ENCODE data around the gene HCN2.
A peak's percentile ranks its signal among the peaks of the same experiment; 100 is the strongest.

HCN2 gene

DNA sequence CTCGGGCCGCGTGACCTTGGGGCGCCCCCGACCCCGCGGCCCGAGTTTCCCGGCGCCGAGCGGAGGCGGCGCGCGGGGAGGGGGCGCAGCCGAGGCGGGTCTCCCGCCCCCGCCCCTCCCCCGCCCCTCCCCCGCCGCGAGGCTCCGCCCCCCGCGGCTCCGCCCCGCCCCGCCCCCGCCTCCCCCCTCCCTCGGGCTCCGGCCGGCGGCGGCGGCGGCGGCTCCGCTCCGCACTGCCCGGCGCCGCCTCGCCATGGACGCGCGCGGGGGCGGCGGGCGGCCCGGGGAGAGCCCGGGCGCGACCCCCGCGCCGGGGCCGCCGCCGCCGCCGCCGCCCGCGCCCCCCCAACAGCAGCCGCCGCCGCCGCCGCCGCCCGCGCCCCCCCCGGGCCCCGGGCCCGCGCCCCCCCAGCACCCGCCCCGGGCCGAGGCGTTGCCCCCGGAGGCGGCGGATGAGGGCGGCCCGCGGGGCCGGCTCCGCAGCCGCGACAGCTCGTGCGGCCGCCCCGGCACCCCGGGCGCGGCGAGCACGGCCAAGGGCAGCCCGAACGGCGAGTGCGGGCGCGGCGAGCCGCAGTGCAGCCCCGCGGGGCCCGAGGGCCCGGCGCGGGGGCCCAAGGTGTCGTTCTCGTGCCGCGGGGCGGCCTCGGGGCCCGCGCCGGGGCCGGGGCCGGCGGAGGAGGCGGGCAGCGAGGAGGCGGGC, at the start of gene HCN2:
Gene HCN2, plus strand, starts transcription at position 189 of the 703 bp plus-strand sequence. Its CDS starts 65 bp downstream, at position 254.
- no peaks in the 10 kb centered on the region for H3K9me3 Mint-ChIP-seq
- H3K4me1 Mint-ChIP-seq, result no peaks in the 10 kb centered on the region
- peak within 1 kb of the TSS; percentile 54 for H3K4me3 Mint-ChIP-seq
- H3K27me3 Mint-ChIP-seq, result peaks cover 11% of the 10 kb centered on the region
- no peak within 1 kb of the TSS for H3K27ac Mint-ChIP-seq (ENCODE audit: low read depth)
- DNase-seq (ENCODE audit: low spot score in 2 of 2) (no peak), ATAC-seq (replicated peaks; ENCODE audit: extremely low read depth, poor library complexity, severe bottlenecking) (no peak)
- peaks cover 8% of the 10 kb centered on the region for H3K36me3 Mint-ChIP-seq (ENCODE audit: insufficient read depth)

DNA sequence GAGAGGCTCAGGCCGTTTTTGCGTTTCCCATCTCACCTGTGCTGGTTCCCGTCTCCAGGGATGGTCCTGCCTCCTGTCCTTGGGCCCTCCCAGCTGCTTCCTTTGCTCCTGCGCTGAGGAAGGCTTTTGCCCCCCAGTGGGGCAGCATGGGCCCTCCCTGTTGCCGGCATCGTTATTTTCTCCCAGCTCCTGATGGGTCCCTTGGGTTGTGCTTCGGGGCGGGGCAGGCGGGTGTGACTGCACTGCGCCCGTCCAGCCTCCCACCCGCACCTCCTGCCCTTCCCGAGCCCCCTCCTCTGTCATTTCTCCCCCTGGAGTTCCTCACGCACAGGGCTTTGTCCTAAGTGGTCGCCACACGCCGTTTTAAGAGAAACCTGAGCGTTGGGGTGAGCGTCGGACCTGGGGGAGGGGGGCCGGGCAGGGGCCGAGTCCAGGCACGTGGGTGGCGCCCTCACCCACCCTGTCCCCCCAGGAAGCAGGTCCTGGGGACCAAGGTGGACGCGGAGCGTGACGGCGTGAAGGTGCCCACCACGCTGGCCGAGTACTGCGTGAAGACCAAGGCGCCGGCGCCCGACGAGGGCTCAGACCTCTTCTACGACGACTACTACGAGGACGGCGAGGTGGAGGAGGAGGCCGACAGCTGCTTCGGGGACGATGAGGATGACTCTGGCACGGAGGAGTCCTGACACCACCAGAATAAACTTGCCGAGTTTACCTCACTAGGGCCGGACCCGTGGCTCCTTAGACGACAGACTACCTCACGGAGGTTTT, 48.6 kb upstream of the HCN2 start:
- H3K9me3 Mint-ChIP-seq, result no peaks in the 10 kb centered on the region
- no peak overlapping the region for H3K4me3 Mint-ChIP-seq
- no peaks in the 10 kb centered on the region for H3K27me3 Mint-ChIP-seq
- ATAC-seq (replicated peaks; ENCODE audit: extremely low read depth, poor library complexity, severe bottlenecking), result no peak
- H3K27ac Mint-ChIP-seq (ENCODE audit: low read depth), result no peak overlapping the region
- peaks cover 34% of the 10 kb centered on the region for H3K36me3 Mint-ChIP-seq (ENCODE audit: insufficient read depth)
- peaks cover 27% of the 10 kb centered on the region for H3K4me1 Mint-ChIP-seq
- DNase-seq (ENCODE audit: low spot score in 2 of 2), result no peak

DNA sequence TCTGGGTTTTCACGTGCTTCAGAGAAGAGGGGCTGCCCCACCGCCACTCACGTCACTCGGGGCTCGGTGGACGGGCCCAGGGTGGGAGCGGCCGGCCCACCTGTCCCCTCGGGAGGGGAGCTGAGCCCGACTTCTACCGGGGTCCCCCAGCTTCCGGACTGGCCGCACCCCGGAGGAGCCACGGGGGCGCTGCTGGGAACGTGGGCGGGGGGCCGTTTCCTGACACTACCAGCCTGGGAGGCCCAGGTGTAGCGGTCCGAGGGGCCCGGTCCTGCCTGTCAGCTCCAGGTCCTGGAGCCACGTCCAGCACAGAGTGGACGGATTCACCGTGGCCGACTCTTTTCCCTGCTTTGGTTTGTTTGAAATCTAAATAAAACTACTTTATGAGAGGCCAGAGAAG, 48.0 kb upstream of the HCN2 start:
- Mint-ChIP-seq H3K9me3 (no peaks in the 10 kb centered on the region), H3K4me3 (no peak overlapping the region), H3K36me3 (ENCODE audit: insufficient read depth) (peaks cover 38% of the 10 kb centered on the region), H3K27me3 (no peaks in the 10 kb centered on the region), H3K4me1 (peaks cover 27% of the 10 kb centered on the region), H3K27ac (ENCODE audit: low read depth) (no peak overlapping the region)
- ATAC-seq (replicated peaks; ENCODE audit: extremely low read depth, poor library complexity, severe bottlenecking), result no peak
- DNase-seq (ENCODE audit: low spot score in 2 of 2), result no peak

DNA sequence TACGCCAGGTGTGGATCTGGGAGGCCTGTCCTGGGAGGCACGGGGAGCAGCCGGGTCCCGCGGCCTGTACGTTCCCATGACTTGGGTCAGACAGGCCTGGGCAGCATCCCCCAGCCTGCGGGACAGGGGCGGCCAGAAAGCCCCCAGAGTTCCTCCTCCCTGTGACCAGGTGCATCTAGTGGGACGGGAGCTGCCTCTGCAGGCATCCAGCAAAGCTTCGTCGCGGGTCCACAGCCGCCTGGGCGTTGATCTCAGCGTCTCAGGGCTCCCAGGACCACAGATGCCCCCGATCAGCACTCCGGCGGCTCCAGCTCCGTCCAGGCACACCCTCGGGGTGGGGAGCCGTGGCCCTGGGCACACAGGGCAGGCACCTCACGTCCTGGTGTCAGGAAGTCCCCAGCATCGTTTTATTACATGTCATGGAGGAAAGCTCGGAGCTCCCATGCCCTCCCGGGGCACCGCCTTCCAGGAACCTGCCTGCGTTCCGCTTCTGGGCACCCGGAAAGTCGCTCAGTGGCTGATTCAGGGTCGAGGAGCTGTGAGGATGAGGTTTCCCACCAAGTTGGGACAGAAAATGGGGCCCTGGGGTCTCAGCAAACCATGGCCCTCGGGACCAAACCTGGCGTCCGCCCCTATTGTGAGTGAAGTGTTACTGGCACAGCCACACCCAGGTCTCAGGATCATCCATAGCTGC, 47.4 kb upstream of the HCN2 start:
- H3K4me3 Mint-ChIP-seq, result no peak overlapping the region
- peaks cover 38% of the 10 kb centered on the region for H3K36me3 Mint-ChIP-seq (ENCODE audit: insufficient read depth)
- peaks cover 27% of the 10 kb centered on the region for H3K4me1 Mint-ChIP-seq

DNA sequence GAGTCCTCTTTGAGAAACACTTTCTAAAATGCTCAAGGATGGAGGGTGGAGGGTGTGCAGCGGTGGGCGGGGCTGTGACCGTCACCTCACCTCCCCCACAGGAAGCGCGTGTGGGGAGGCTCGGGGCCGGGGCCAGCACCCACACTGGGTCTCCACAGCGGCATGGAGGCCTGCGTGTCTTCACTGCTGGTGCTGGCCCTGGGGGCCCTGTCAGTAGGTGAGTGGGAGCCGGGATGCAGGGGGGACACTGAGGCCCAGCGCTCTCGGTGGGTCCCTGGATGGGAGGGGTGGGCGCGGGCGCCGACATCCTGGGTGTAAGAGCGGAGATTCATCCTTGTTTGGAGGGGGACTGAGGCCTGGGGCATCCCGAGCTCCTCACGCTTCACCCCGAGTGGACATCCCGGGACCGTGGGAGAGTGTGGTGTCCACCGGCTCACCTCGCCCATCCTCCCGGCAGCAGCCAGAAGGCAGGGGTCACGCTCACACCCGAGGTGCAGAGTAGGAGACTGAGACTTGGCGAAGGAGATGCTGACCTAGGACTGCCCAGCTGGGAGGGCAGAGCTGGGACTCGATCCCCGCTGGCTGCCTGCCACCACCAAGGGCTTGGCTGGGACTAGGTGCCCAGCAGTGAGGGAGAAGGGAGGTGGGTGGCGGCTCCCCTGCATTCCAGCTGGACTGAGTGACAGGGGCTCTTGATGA, 45.6 kb upstream of the HCN2 start, which contains the start of gene GZMM:
Gene GZMM, plus strand, starts transcription at position 144 of the 699 bp plus-strand sequence. Its CDS starts 19 bp downstream, at position 163.
- H3K9me3 Mint-ChIP-seq, result no peaks in the 10 kb centered on the region
- peaks cover 38% of the 10 kb centered on the region for H3K36me3 Mint-ChIP-seq (ENCODE audit: insufficient read depth)
- peak within 1 kb of the TSS; percentile 94 for H3K27ac Mint-ChIP-seq (ENCODE audit: low read depth)
- DNase-seq (ENCODE audit: low spot score in 2 of 2) (peak; percentile 73 to 88), ATAC-seq (replicated peaks; ENCODE audit: extremely low read depth, poor library complexity, severe bottlenecking) (peak; percentile 95)
- H3K4me1 Mint-ChIP-seq, result peaks cover 28% of the 10 kb centered on the region
- no peaks in the 10 kb centered on the region for H3K27me3 Mint-ChIP-seq
- peak within 1 kb of the TSS; percentile 95 for H3K4me3 Mint-ChIP-seq

More for the DNA sequence above, 47.4 kb upstream of the HCN2 start:
- Mint-ChIP-seq H3K9me3 (no peaks in the 10 kb centered on the region), H3K27ac (ENCODE audit: low read depth) (peak overlapping the region; percentile 94), H3K27me3 (no peaks in the 10 kb centered on the region)
- ATAC-seq (replicated peaks; ENCODE audit: extremely low read depth, poor library complexity, severe bottlenecking) (no peak), DNase-seq (ENCODE audit: low spot score in 2 of 2) (no peak)

DNA sequence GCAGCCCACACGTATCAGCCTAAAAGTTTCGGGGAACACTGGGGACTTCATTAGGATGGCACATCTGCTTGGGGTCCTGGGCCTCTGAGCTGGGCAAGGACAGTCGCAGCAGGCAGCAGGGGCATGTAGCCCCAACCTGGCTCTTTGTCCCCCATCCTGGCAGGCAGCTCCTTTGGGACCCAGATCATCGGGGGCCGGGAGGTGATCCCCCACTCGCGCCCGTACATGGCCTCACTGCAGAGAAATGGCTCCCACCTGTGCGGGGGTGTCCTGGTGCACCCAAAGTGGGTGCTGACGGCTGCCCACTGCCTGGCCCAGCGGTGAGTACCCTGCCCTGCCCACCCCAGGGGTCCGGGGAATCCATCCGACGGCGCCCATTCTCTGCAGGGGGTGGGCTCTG, 42.6 kb upstream of the HCN2 start:
- H3K4me1 Mint-ChIP-seq, result peaks cover 33% of the 10 kb centered on the region
- DNase-seq (ENCODE audit: low spot score in 2 of 2) (no peak), ATAC-seq (replicated peaks; ENCODE audit: extremely low read depth, poor library complexity, severe bottlenecking) (no peak)
- peaks cover 33% of the 10 kb centered on the region for H3K36me3 Mint-ChIP-seq (ENCODE audit: insufficient read depth)
- H3K27ac Mint-ChIP-seq (ENCODE audit: low read depth), result no peak overlapping the region
- H3K4me3 Mint-ChIP-seq, result no peak overlapping the region
- H3K27me3 Mint-ChIP-seq, result no peaks in the 10 kb centered on the region
- H3K9me3 Mint-ChIP-seq, result no peaks in the 10 kb centered on the region

DNA sequence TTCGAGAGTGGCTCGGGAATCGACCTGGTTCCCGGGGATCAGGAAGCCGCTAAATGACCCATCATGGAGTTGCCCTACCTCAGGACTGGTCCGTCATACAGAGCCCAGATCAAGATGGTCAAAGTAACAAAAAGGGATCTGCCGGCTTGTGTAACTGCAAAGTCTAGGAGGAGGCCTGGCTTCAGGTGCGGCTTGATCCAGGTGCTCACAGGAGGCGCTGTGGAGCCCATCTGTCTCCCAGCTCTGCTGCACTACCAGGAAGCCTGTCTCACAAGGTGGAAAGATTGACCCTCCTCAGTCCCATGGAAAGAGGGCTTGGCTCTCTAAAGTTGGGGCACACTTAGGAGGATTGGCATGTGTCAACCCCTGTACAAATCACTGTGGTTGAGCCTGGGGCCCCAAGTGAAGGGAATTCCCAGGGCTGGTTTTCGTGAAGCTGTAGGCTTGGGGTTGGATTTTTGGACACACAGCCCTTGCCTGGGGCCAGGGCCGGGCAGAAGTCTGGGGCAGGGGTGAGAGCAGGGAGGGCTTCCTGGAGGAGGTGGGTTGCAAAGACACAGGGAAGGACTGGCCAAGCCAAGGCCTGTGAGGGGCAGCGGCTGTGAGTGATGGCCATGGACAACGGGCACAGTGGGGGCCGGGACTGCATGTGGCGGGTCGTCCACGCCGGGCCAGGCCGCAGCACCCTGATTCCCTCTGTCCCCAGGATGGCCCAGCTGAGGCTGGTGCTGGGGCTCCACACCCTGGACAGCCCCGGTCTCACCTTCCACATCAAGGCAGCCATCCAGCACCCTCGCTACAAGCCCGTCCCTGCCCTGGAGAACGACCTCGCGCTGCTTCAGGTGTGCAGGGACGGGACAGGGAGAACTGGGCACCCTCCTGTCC, 41.6 kb upstream of the HCN2 start:
- Mint-ChIP-seq H3K4me3 (no peak overlapping the region), H3K9me3 (no peaks in the 10 kb centered on the region)

DNA sequence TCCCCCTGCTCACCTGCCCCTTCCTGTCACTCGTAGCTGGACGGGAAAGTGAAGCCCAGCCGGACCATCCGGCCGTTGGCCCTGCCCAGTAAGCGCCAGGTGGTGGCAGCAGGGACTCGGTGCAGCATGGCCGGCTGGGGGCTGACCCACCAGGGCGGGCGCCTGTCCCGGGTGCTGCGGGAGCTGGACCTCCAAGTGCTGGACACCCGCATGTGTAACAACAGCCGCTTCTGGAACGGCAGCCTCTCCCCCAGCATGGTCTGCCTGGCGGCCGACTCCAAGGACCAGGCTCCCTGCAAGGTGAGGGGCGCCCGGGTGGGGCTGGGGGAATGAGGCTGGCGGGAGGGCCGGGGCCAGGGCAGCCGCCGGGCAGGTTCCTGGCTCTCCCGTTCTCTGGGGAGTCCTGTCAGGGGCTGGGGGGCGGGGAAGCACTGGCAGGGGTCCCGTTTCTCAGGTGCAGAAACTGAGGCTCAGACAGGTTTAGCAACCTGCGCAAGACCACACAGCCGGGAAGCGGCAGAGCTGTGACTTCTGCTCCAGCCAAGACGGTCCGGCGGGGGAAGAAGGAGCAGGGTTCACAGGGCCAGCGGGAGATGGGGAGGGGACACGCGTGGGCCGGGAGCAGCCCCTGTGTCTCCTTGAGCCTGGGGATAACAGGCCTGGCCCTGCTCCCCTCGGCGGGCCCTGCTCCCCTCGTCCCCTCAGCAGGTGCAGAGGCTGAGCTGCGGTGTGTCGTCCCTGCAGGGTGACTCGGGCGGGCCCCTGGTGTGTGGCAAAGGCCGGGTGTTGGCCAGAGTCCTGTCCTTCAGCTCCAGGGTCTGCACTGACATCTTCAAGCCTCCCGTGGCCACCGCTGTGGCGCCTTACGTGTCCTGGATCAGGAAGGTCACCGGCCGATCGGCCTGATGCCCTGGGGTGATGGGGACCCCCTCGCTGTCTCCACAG, 40.5 kb upstream of the HCN2 start:
- H3K36me3 Mint-ChIP-seq (ENCODE audit: insufficient read depth), result peaks cover 22% of the 10 kb centered on the region
- no peaks in the 10 kb centered on the region for H3K27me3 Mint-ChIP-seq
- H3K9me3 Mint-ChIP-seq, result no peaks in the 10 kb centered on the region
- DNase-seq (ENCODE audit: low spot score in 2 of 2), result no peak
- H3K27ac Mint-ChIP-seq (ENCODE audit: low read depth), result no peak overlapping the region
- ATAC-seq (replicated peaks; ENCODE audit: extremely low read depth, poor library complexity, severe bottlenecking), result no peak
- peaks cover 22% of the 10 kb centered on the region for H3K4me1 Mint-ChIP-seq
- no peak overlapping the region for H3K4me3 Mint-ChIP-seq

More for the DNA sequence above, 41.6 kb upstream of the HCN2 start:
- H3K36me3 Mint-ChIP-seq (ENCODE audit: insufficient read depth), result peaks cover 33% of the 10 kb centered on the region
- DNase-seq (ENCODE audit: low spot score in 2 of 2) (no peak), ATAC-seq (replicated peaks; ENCODE audit: extremely low read depth, poor library complexity, severe bottlenecking) (no peak)
- H3K27ac Mint-ChIP-seq (ENCODE audit: low read depth), result peak overlapping the region; percentile 68
- H3K4me1 Mint-ChIP-seq, result peaks cover 32% of the 10 kb centered on the region
- no peaks in the 10 kb centered on the region for H3K27me3 Mint-ChIP-seq

DNA sequence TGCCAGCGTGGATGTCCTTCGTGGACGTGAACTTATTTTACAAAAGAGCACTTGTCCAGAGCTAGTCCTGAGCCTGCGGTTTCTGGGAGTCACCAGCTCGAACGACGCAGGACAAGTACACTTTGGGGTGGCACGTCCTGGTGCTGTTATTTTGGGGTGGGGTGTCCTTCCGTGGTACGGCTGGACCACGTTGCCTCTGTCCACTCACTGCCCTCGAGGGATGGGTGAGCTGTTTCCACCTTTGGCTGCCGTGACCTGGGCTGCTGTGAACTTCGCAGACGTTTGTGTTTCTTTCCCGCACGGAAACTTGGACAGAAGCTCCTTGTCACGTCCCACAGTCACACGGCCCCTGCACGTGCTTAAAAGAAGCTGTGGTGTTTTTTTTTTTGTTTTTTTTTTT, 34.9 kb upstream of the HCN2 start:
- DNase-seq (ENCODE audit: low spot score in 2 of 2), result no peak
- H3K9me3 Mint-ChIP-seq, result no peaks in the 10 kb centered on the region
- H3K4me1 Mint-ChIP-seq, result peaks cover 5% of the 10 kb centered on the region
- no peaks in the 10 kb centered on the region for H3K36me3 Mint-ChIP-seq (ENCODE audit: insufficient read depth)
- no peak overlapping the region for H3K4me3 Mint-ChIP-seq
- H3K27me3 Mint-ChIP-seq, result no peaks in the 10 kb centered on the region
- no peak overlapping the region for H3K27ac Mint-ChIP-seq (ENCODE audit: low read depth)
- no peak for ATAC-seq (replicated peaks; ENCODE audit: extremely low read depth, poor library complexity, severe bottlenecking)

DNA sequence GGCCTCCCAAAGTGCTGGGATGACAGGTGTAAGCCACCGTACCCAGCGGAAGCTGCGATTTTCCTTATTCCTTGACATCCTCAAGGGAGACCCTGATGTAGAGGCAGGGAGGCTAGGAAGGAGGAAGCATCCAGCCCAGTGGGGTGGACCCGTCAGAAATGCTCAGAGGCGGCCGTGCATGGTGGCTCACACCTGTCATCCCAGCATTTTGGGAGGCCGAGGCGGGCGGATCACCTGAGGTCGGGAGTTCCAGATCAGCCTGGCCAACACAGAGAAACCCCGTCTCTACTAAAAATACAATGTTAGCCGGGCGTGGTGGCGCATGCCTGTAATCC, 34.2 kb upstream of the HCN2 start:
- Mint-ChIP-seq H3K27me3 (no peaks in the 10 kb centered on the region), H3K27ac (ENCODE audit: low read depth) (no peak overlapping the region), H3K4me3 (no peak overlapping the region), H3K36me3 (ENCODE audit: insufficient read depth) (no peaks in the 10 kb centered on the region), H3K4me1 (peaks cover 5% of the 10 kb centered on the region), H3K9me3 (no peaks in the 10 kb centered on the region)
- no peak for ATAC-seq (replicated peaks; ENCODE audit: extremely low read depth, poor library complexity, severe bottlenecking)
- no peak for DNase-seq (ENCODE audit: low spot score in 2 of 2)

Measured in central memory CD8-positive, alpha-beta T cell (primary cell).